Stomach smooth muscle (tissue), 2 donors: Measurements from ENCODE around the gene APLP2.
"Not testable (repeated sequence)": the region's sequence is repeated elsewhere in the genome, so short reads cannot be mapped to it uniquely, and the experiment has no call there.

ENCODE experiments used
- H3K27ac ChIP-seq: one replicate; pipeline ENCODE4 v1.7.0; 2013; ENCODE audit warnings: mild to moderate bottlenecking, low read length, inconsistent platforms
- H3K27me3 ChIP-seq, 2 donors: one replicate each; pipeline ENCODE4 v1.7.0; 2013; ENCODE audit warnings: low read length in 2 of 2; ENCODE audit not compliant: insufficient read depth in 2 of 2, control insufficient read depth in 1 of 2
- H3K36me3 ChIP-seq, 2 donors: one replicate each; pipeline ENCODE4 v1.7.0; 2013; ENCODE audit warnings: low read length in 2 of 2; ENCODE audit not compliant: control insufficient read depth in 2 of 2, insufficient read depth in 2 of 2
- H3K4me1 ChIP-seq: one replicate; pipeline ENCODE4 v1.7.0; 2013; ENCODE audit warnings: low read length; ENCODE audit not compliant: control insufficient read depth, insufficient read depth
- H3K4me3 ChIP-seq, 2 donors: one replicate each; pipeline ENCODE4 v1.7.0; 2013; ENCODE audit warnings: low read length in 2 of 2
- H3K9ac ChIP-seq, 2 donors: one replicate each; pipeline ENCODE4 v1.7.0; 2013; ENCODE audit warnings: low read length in 2 of 2, mild to moderate bottlenecking in 1 of 2
- H3K9me3 ChIP-seq, 2 donors: one replicate each; pipeline ENCODE4 v1.7.0; 2013; ENCODE audit warnings: low read length in 2 of 2; ENCODE audit not compliant: control insufficient read depth in 2 of 2
- donor health status: healthy.
- donor health status: Pancreatic carcinoma.

Gene APLP2

DNA sequence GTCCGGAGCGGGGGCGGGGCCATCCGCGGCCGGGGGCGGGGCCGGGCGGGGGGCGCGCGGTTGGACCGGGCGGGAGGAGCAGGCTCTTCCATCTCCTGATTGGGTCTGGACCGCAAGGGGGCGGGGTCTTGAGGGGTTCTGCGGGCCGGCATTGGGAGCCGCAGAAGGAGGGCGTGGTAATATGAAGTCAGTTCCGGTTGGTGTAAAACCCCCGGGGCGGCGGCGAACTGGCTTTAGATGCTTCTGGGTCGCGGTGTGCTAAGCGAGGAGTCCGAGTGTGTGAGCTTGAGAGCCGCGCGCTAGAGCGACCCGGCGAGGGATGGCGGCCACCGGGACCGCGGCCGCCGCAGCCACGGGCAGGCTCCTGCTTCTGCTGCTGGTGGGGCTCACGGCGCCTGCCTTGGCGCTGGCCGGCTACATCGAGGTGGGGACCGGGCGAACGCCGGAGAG, at the start of gene APLP2:
APLP2 (plus strand) TSS at position 236 of the 450 bp plus-strand sequence; CDS start at position 320, 84 bp downstream.
- H3K36me3 ChIP-seq: no peaks in the 10 kb centered on the region
- no peaks in the 10 kb centered on the region for H3K27me3 ChIP-seq
- H3K9ac ChIP-seq: peak within 1 kb of the TSS; percentile 89 to 91
- peaks cover 18% of the 10 kb centered on the region for H3K4me1 ChIP-seq
- H3K4me3 ChIP-seq: peak within 1 kb of the TSS; percentile 83 to 90
- no peaks in the 10 kb centered on the region for H3K9me3 ChIP-seq
- H3K27ac ChIP-seq: peak within 1 kb of the TSS; percentile 95

DNA sequence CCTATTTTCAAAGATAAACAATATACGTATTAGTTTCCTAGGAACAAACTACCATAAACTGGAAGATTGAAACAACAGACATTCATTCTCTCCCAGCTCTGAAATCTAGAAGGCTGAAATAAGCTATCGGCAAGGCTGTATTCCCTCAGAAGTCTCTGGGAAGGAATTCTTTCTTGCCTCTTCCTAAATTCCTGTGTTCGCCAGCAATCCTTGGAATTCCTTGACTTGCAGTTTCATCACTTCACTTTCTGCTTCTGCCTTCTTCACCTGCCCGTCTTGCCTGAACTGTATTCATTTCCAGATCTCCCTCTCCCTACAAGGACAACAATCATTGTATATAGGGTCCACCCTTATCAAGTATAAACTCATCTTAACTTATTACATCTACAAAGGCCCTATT, 49.4 kb upstream of the APLP2 start:
- no peaks in the 10 kb centered on the region for H3K4me1 ChIP-seq
- H3K27ac ChIP-seq: no peak overlapping the region
- no peak overlapping the region for H3K4me3 ChIP-seq
- no peaks in the 10 kb centered on the region for H3K27me3 ChIP-seq
- H3K9me3 ChIP-seq: no peaks in the 10 kb centered on the region
- H3K9ac ChIP-seq: no peak overlapping the region
- no peaks in the 10 kb centered on the region for H3K36me3 ChIP-seq

DNA sequence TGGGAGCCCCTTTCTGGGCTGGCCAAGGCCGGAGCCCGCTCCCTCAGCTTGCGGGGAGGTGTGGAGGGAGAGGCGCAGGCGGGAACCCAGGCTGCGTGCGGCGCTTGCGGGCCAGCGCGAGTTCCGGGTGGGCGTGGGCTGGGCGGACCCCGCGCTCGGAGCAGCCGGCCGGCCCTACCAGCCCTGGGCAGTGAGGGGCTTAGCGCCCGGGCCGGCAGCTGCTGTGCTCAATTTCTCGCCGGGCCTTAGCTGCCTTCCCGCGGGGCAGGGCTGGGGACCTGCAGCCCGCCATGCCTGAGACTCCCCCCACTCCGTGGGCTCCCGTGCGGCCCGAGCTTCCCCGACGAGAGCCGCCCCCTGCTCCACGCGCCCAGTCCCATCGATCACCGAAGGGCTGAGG, 48.1 kb upstream of the APLP2 start:
- H3K4me1 ChIP-seq, H3K4me3 ChIP-seq, H3K9ac ChIP-seq, H3K27ac ChIP-seq, H3K27me3 ChIP-seq, H3K36me3 ChIP-seq, H3K9me3 ChIP-seq: not testable (repeated sequence)

DNA sequence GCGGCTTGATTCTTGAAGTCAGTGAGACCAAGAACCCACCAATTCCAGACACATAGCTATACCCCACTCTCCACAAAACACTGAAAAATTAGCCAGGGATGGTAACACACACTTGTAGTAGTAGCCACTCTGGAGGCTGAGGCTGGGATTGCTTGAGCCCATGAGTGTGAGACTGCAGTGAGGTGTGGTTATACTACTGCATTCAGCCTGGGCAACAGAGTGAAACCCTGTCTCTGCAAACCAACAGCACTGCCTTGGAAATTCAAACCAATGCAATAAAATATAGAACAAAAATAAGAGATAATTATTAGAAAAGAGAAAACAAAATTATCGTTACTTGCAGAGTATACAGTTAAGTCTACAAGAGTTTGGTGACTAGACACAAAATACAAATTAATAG, 46.9 kb upstream of the APLP2 start:
- Histone ChIP-seq H3K27me3 (no peaks in the 10 kb centered on the region), H3K36me3 (no peaks in the 10 kb centered on the region), H3K4me3 (no peak overlapping the region), H3K4me1 (no peaks in the 10 kb centered on the region), H3K27ac (no peak overlapping the region), H3K9me3 (no peaks in the 10 kb centered on the region), H3K9ac (no peak overlapping the region)

DNA sequence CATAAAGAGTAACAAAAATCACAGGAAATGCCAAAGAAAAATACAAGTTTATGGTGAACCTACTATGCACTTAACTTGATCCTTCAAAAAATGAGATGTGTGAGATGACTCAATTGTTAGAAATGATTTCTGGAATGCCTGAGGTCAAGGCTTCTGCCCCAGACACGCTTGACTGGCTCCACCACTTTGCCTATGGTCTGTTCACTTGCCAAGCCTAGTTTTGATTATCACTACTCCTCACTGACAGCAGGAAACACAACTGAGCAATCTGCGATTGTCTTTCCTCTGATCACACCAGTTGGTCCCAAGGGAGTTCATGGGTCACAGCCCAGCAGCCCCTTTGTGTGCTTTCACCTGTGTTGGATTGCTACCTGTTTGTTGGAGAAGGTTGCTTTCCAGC, 46.5 kb upstream of the APLP2 start:
- Histone ChIP-seq H3K27me3 (no peaks in the 10 kb centered on the region), H3K4me1 (no peaks in the 10 kb centered on the region), H3K9me3 (no peaks in the 10 kb centered on the region), H3K9ac (no peak overlapping the region), H3K36me3 (no peaks in the 10 kb centered on the region), H3K27ac (no peak overlapping the region), H3K4me3 (no peak overlapping the region)

DNA sequence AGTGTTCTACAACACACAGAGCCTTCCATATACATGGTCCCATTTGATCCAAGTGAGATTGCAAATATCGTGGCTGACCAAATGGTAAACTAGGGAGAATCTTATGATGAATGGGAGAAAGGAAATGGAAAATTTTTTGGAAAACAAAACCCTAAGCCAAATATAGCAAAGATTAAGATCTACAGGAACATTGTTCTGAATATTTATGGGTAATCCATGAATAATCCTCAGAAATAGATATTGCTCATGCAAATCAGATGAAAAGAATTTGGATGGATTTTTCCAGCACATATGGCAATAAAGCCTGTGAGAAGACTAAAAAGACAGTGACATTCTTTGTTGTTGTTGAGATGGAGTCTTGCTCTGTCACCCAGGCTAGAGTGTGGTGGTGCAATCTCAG, 45.3 kb upstream of the APLP2 start:
- Histone ChIP-seq H3K9me3 (no peaks in the 10 kb centered on the region), H3K36me3 (no peaks in the 10 kb centered on the region), H3K27me3 (no peaks in the 10 kb centered on the region), H3K9ac (no peak overlapping the region), H3K4me1 (no peaks in the 10 kb centered on the region), H3K27ac (no peak overlapping the region), H3K4me3 (no peak overlapping the region)

DNA sequence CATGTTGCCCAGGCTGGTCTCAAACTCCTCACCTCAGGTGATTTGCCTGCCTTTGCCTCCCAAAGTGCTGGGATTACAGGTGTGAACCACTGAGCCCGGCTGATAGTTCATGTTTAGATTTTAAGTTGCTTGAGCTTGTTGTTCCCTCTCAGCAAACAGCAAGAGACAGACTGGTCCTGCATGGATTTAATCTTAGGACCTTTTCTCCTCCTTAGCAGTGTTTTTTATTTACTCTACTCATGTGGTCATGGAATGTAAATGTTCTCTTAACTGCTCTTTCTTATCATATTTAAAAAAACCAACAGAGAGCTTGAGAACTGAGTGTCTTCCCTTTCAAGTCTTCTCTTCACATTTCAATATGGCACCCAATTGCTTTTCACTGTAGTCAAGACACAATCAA, 44.3 kb upstream of the APLP2 start:
- no peak overlapping the region for H3K9ac ChIP-seq
- H3K27me3 ChIP-seq: no peaks in the 10 kb centered on the region
- no peaks in the 10 kb centered on the region for H3K36me3 ChIP-seq
- H3K27ac ChIP-seq: no peak overlapping the region
- H3K4me3 ChIP-seq: no peak overlapping the region
- H3K9me3 ChIP-seq: no peaks in the 10 kb centered on the region
- H3K4me1 ChIP-seq: no peaks in the 10 kb centered on the region

DNA sequence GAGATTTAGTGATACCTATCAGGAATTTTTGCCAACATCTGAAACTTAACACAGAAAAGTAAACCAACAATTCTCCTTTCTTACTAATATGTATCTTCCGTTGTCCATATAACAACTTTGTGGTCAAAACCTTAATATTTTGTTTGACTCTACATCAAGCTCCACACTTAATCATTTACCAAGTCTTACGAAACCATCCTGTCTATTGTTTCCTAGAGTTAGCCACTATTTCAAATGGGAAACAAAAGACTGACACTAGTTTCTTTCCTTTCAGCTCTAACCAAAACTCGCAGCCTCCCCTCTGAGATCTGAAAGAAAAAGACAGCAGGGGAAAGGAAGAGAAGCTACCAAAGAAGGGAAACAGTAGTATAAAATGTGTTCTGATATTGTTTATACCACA, 40.6 kb upstream of the APLP2 start:
- Histone ChIP-seq H3K4me1 (no peaks in the 10 kb centered on the region), H3K27me3 (no peaks in the 10 kb centered on the region), H3K27ac (no peak overlapping the region)

DNA sequence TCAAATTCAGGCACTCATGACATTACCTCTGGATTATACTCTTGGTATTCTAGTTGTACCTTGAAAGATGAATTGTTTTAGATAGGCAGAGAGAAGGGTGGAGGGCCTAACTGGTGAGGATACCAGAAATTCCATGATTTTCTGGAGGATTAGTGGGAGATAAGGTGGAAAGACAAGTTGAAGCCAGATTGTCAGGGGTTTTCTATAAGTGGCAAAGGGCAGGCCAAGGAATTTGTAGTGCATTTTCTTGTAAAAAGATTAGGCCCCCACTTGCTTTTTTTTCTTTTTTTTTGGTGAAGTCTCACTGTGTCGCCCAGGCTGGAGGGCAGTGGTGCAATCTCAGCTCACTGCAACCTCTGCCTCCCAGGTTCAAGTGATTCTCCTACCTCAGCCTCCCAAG, 38.6 kb upstream of the APLP2 start:
- H3K9ac ChIP-seq: no peak overlapping the region
- H3K27ac ChIP-seq: no peak overlapping the region
- H3K27me3 ChIP-seq: no peaks in the 10 kb centered on the region
- H3K9me3 ChIP-seq: no peaks in the 10 kb centered on the region
- no peak overlapping the region for H3K4me3 ChIP-seq
- no peaks in the 10 kb centered on the region for H3K4me1 ChIP-seq
- no peaks in the 10 kb centered on the region for H3K36me3 ChIP-seq

More for the DNA sequence above, 40.6 kb upstream of the APLP2 start:
- Histone ChIP-seq H3K9ac (no peak overlapping the region), H3K9me3 (no peaks in the 10 kb centered on the region), H3K4me3 (no peak overlapping the region), H3K36me3 (no peaks in the 10 kb centered on the region)

DNA sequence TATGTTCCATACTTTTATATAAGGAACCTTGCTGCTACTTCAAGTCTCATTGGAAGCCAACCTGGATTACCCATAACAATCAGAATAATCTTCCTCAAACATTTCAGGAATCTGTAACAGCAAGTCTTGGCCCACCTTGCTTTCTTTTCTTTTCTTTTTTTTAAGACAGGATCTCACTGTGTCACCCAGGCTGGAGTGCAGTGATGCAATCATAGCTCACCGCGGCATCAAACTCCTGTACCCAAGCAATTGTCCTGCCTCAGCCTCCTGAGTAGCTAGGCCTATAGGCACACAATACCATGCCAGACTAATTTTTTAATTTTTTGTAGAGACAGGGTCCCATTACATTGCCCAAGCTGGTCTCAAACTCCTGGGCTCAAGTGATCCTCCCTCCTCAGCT, 37.7 kb upstream of the APLP2 start:
- H3K9me3 ChIP-seq: no peaks in the 10 kb centered on the region
- H3K27ac ChIP-seq: no peak overlapping the region

DNA sequence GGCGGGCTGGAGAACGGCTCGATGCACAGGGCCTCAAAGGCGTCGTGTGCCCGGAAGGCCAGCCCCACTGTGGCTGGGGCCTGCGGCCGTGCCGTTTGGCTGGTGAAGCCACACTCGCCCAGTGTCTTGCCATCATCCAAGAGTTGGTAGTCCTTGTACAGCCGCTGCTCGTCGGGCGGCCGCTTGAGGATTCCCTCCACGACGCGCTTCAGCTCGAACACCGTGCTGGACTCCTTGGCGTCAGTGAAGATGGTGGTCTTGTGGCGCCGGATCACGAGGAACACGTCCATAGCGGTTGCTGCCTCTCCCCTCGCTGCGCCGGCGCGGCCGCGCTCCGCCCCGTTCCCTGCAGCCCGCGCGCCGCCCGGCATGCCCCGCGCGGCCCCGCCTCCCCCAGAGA, 36.8 kb upstream of the APLP2 start:
- no peaks in the 10 kb centered on the region for H3K27me3 ChIP-seq
- H3K36me3 ChIP-seq: no peaks in the 10 kb centered on the region
- no peaks in the 10 kb centered on the region for H3K4me1 ChIP-seq
- no peak overlapping the region for H3K4me3 ChIP-seq
- no peak overlapping the region for H3K27ac ChIP-seq
- no peaks in the 10 kb centered on the region for H3K9me3 ChIP-seq
- no peak overlapping the region for H3K9ac ChIP-seq

More for the DNA sequence above, 37.7 kb upstream of the APLP2 start:
- H3K9ac ChIP-seq: no peak overlapping the region
- H3K4me3 ChIP-seq: no peak overlapping the region
- H3K27me3 ChIP-seq: no peaks in the 10 kb centered on the region
- H3K36me3 ChIP-seq: no peaks in the 10 kb centered on the region
- no peaks in the 10 kb centered on the region for H3K4me1 ChIP-seq
